Hindlimb muscle (tissue), 1 donor: ENCODE results near the gene IQSEC1. TPM values are rescaled to one million over a fixed set of nuclear protein-coding genes. Genes with fewer than 3 reads are reported as not detected.

Experiments
- DNase-seq: peaks from one replicate; pipeline ENCODE4 v3.0.0-alpha.2; 2013
- polyA plus RNA-seq: library from polyadenylated mRNA; unstranded; fragments of 120-200 nt; gene quantifications from one replicate; pipeline ENCODE4 v1.2.1, GENCODE V29; 2013; ENCODE audit not compliant: insufficient read length

IQSEC1 gene
- polyA plus RNA-seq, 1 donor, result 52.9 TPM

GRCh38 chr3:12965999-12966846, 107.0 kb downstream of the IQSEC1 start:
- DNase-seq, result no peak

- DNase-seq, result no peak
Observed at GRCh38 chr3:12964711-12965612, 108.3 kb downstream of the IQSEC1 start.

- DNase-seq, result no peak
Observed at GRCh38 chr3:12963922-12964701, 109.1 kb downstream of the IQSEC1 start.

GRCh38 chr3:12963231-12963896, 109.9 kb downstream of the IQSEC1 start:
- no peak for DNase-seq

- DNase-seq, result no peak
Observed at GRCh38 chr3:12962292-12962691, 110.9 kb downstream of the IQSEC1 start.

- no peak for DNase-seq
Observed at GRCh38 chr3:12961697-12962036, 111.6 kb downstream of the IQSEC1 start.

GRCh38 chr3:12961007-12961696, 112.1 kb downstream of the IQSEC1 start:
- no peak for DNase-seq

GRCh38 chr3:12960497-12960896, 112.7 kb downstream of the IQSEC1 start:
- no peak for DNase-seq

GRCh38 chr3:12959838-12960378, 113.3 kb downstream of the IQSEC1 start:
- no peak for DNase-seq

- no peak for DNase-seq
Observed at GRCh38 chr3:12959410-12959809, 113.8 kb downstream of the IQSEC1 start.

GRCh38 chr3:12957824-12958792, 115.1 kb downstream of the IQSEC1 start:
- no peak for DNase-seq

GRCh38 chr3:12957339-12957738, 115.9 kb downstream of the IQSEC1 start:
- DNase-seq, result no peak

GRCh38 chr3:12956316-12956660, 116.9 kb downstream of the IQSEC1 start:
- DNase-seq, result no peak

GRCh38 chr3:12955651-12956315, 117.4 kb downstream of the IQSEC1 start:
- DNase-seq, result no peak

- no peak for DNase-seq
Observed at GRCh38 chr3:12954891-12955650, 118.2 kb downstream of the IQSEC1 start.

- no peak for DNase-seq
Observed at GRCh38 chr3:12954180-12954579, 119.0 kb downstream of the IQSEC1 start.

- no peak for DNase-seq
Observed at GRCh38 chr3:12953201-12953995, 119.8 kb downstream of the IQSEC1 start.
